Nephron progenitor cell (in vitro differentiated cells): ENCODE results near the gene NFASC.

Experiments
- DNase-seq: peaks from one replicate; pipeline ENCODE4 v3.0.0; 2021
- H3K27ac Mint-ChIP-seq: 2 replicates; pipeline ENCODE4 v1.8.0; 2021; ENCODE audit warnings: mild to moderate bottlenecking, moderate library complexity, mixed read lengths
- H3K27me3 Mint-ChIP-seq: 2 replicates; pipeline ENCODE4 v1.8.0; 2021; ENCODE audit warnings: mild to moderate bottlenecking, low read depth, mixed read lengths; ENCODE audit not compliant: poor library complexity
- H3K36me3 Mint-ChIP-seq: 2 replicates; pipeline ENCODE4 v1.8.0; 2021; ENCODE audit warnings: low read depth, mixed read lengths
- H3K4me1 Mint-ChIP-seq: 2 replicates; pipeline ENCODE4 v1.8.0; 2021; ENCODE audit warnings: mixed read lengths
- H3K4me3 Mint-ChIP-seq: 2 replicates; pipeline ENCODE4 v1.8.0; 2021; ENCODE audit warnings: mild to moderate bottlenecking, moderate library complexity, mixed read lengths
- H3K9me3 Mint-ChIP-seq: 2 replicates; pipeline ENCODE4 v1.8.0; 2021; ENCODE audit warnings: mild to moderate bottlenecking, moderate library complexity, mixed read lengths
- CTCF ChIP-seq: fragments of 200-600 bp; sonication (generic); IDR thresholded peaks from 2 replicates; pipeline ENCODE4 v1.5.0; 2021; ENCODE audit warnings: antibody characterized with exemption

Gene NFASC

GRCh38 chr1:204974327-204974726, 103.7 kb downstream of the NFASC start:
- Mint-ChIP-seq H3K4me1 (peaks cover 8% of the 10 kb centered on the region), H3K4me3 (no peak overlapping the region), H3K27me3 (peaks cover 44% of the 10 kb centered on the region), H3K9me3 (no peaks in the 10 kb centered on the region), H3K27ac (no peak overlapping the region), H3K36me3 (no peaks in the 10 kb centered on the region)
- no peak for DNase-seq
- TF ChIP-seq CTCF = no peak

DNA sequence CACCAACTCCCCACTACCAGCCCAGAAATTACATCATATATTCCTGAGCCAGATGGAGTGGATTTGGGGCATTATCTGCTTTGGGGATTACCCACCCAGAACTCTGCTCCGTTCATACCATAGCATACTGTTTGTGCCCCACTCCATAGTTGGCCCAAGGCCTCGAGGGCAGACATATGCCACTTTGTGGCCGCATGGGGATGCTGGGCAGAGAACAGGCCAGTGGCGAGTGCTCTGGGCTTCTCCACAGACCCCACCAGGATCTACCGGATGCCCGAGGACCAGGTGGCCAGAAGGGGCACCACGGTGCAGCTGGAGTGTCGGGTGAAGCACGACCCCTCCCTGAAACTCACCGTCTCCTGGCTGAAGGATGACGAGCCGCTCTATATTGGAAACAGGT, 104.4 kb downstream of the NFASC start:
- no peak for DNase-seq
- peaks cover 8% of the 10 kb centered on the region for H3K4me1 Mint-ChIP-seq
- H3K27ac Mint-ChIP-seq = no peak overlapping the region
- peaks cover 48% of the 10 kb centered on the region for H3K27me3 Mint-ChIP-seq
- TF ChIP-seq CTCF = no peak
- no peak overlapping the region for H3K4me3 Mint-ChIP-seq
- H3K9me3 Mint-ChIP-seq = no peaks in the 10 kb centered on the region
- no peaks in the 10 kb centered on the region for H3K36me3 Mint-ChIP-seq

DNA sequence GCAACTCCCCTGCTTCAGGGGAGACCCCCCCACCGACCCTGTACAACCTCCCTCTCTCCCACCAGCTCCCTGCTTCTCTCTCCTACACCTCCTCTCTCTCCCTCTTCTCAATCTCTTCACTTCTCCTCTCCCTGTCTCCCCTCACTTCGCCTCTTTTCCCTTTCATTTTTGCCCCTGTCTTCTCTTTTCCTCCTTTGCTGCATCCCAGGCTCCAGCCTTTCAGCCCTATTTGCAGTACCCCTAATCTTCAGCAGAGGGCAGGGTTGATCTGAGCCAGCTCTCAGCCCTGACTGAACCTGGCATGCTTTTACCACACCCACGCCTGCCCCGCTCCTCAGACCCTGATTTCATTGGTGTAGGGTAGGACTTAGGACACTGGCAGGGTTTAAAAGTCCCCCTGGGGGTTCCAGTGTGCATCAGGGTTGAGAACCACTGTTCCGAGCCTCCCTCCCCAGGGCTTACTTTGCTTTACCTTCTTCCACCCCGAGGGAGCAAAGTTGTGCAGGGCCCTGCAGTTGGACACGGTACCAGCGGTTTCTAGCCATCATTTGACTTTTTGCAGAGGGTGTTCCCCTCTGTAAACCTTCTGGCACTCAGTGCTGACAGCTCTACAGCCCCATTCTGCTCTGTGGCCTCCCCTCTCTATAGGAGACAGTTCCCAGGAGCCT, 105.0 kb downstream of the NFASC start:
- no peak overlapping the region for H3K4me3 Mint-ChIP-seq
- DNase-seq = peak; percentile 80
- H3K36me3 Mint-ChIP-seq = no peaks in the 10 kb centered on the region
- H3K27ac Mint-ChIP-seq = no peak overlapping the region
- peaks cover 43% of the 10 kb centered on the region for H3K27me3 Mint-ChIP-seq
- no peaks in the 10 kb centered on the region for H3K9me3 Mint-ChIP-seq
- peak; percentile 78 for TF ChIP-seq CTCF
- H3K4me1 Mint-ChIP-seq = peaks cover 8% of the 10 kb centered on the region

DNA sequence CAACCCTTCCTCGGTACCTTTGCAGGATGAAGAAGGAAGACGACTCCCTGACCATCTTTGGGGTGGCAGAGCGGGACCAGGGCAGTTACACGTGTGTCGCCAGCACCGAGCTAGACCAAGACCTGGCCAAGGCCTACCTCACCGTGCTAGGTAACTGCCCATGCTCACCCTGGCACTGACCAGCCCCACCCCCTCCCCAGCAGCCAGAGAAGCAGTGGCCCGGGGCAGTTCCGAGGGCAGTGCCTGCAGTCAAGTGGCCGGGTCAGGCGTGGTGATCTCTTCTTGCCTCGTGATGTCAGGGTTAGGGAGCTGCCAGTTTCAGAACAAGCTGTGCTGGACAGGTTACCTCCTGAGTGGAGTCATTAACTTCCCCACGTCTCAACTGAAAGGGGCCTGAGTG, 106.0 kb downstream of the NFASC start:
- DNase-seq = no peak
- H3K9me3 Mint-ChIP-seq = no peaks in the 10 kb centered on the region
- no peaks in the 10 kb centered on the region for H3K36me3 Mint-ChIP-seq
- H3K27ac Mint-ChIP-seq = no peak overlapping the region
- H3K4me1 Mint-ChIP-seq = peaks cover 8% of the 10 kb centered on the region
- H3K27me3 Mint-ChIP-seq = peaks cover 45% of the 10 kb centered on the region
- TF ChIP-seq CTCF = no peak
- no peak overlapping the region for H3K4me3 Mint-ChIP-seq

DNA sequence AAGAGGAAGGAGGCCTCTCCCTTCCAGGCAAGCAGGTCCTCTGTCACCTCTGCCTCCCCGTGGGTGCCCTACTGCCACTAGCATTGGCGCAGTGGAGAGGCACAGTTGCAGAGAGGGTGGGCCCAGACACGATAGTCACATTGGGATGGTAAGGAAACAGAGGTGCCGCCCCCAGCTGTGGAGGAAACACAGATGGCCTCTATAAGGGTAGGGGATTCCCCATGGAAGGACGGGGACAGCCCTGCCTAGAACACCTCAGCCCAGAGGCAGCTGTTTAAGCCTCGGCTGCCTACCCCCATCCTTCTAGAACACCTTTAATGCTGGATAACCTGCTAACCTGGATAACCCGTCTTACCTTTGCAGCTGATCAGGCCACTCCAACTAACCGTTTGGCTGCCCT, 106.7 kb downstream of the NFASC start:
- Mint-ChIP-seq H3K9me3 (no peaks in the 10 kb centered on the region), H3K4me1 (peaks cover 8% of the 10 kb centered on the region), H3K27me3 (peaks cover 43% of the 10 kb centered on the region), H3K36me3 (no peaks in the 10 kb centered on the region), H3K4me3 (no peak overlapping the region), H3K27ac (no peak overlapping the region)
- no peak for TF ChIP-seq CTCF
- DNase-seq = no peak

DNA sequence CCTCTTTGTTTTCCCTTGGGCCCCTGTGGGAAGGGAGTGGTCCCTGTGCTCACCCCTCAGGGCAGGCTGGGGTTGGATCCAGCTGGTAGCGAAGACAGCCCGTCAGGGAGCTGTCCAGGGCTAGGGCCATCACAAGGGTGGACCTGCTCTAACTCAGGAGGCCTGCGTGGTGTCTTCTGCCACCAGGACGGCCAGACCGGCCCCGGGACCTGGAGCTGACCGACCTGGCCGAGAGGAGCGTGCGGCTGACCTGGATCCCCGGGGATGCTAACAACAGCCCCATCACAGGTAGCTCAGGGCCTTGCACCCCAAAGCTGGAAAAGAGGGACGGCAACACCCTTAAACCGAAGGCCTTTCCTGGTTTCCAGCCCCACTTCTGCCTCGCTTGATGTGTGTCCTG, 108.1 kb downstream of the NFASC start:
- DNase-seq = no peak
- Mint-ChIP-seq H3K4me3 (no peak overlapping the region), H3K36me3 (no peaks in the 10 kb centered on the region), H3K27me3 (peaks cover 44% of the 10 kb centered on the region), H3K9me3 (no peaks in the 10 kb centered on the region), H3K4me1 (peaks cover 8% of the 10 kb centered on the region), H3K27ac (no peak overlapping the region)
- no peak for TF ChIP-seq CTCF
